GM20431 (cell line): ENCODE data around the gene CFI.

ENCODE experiments used
- in situ Hi-C: fragments of 300-500 bp; cut with MseI, MboI; formaldehyde crosslinking; loops from one replicate; pipeline ENCODE4 v1.15.0; 2020; ENCODE audit warnings: low sequenced_read_pairs; ENCODE audit not compliant: unreplicated experiment

CFI gene

GRCh38 chr4:109699553-109700225 is 102.1 kb downstream of the CFI start:
- in situ Hi-C loops, result no loop called here

DNA sequence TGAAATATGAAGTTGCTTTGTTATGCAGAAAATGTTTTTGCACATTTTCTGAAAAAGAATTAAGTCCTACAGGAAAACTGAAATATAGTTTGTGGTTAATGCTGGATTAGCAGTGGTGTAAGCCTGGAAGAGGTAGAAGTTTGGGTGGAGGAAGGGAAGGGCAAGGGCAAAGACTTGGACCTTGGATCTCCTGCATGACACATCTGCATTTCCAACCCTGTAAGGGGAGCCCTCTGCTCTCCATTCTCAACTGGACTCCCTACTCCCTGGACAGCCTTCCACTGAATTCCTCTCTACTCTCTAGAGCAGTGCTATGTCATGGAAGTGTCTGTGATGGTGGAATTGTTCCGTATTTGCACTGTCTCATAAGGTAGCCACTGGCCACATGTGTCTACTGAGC is 103.1 kb downstream of the CFI start:
- in situ Hi-C loops, result no loop called here

GRCh38 chr4:109691411-109691920 is 110.3 kb downstream of the CFI start:
- in situ Hi-C loops, result no loop called here
